HG03159 (cell line): ENCODE data around the gene SSH3.

ENCODE experiments used
- ATAC-seq: cut with Tn5 transposase; IDR thresholded peaks from one replicate; pipeline ENCODE4 v1.9.1; 2021; ENCODE audit warnings: mild to moderate bottlenecking, moderate library complexity; ENCODE audit not compliant: unreplicated experiment

SSH3 gene

GRCh38 chr11:67278939-67279588 lies 24.3 kb upstream of the SSH3 start:
- no peak for ATAC-seq

GRCh38 chr11:67279589-67280340 lies 23.6 kb upstream of the SSH3 start:
- no peak for ATAC-seq

GRCh38 chr11:67280341-67280787 lies 23.0 kb upstream of the SSH3 start:
- no peak for ATAC-seq

GRCh38 chr11:67280788-67281551 lies 22.4 kb upstream of the SSH3 start:
- no peak for ATAC-seq

GRCh38 chr11:67281552-67282150 lies 21.7 kb upstream of the SSH3 start:
- ATAC-seq: no peak

GRCh38 chr11:67282155-67282875 lies 21.0 kb upstream of the SSH3 start:
- ATAC-seq: no peak

GRCh38 chr11:67282876-67283371 lies 20.4 kb upstream of the SSH3 start:
- ATAC-seq: no peak

GRCh38 chr11:67283481-67283963 lies 19.8 kb upstream of the SSH3 start:
- no peak for ATAC-seq

GRCh38 chr11:67284811-67285540 lies 18.4 kb upstream of the SSH3 start:
- no peak for ATAC-seq

GRCh38 chr11:67285541-67286498 lies 17.5 kb upstream of the SSH3 start:
- ATAC-seq: no peak

- ATAC-seq: no peak
These were observed 16.6 kb upstream of the SSH3 start for GRCh38 chr11:67286621-67287333.

- no peak for ATAC-seq
These were observed 15.8 kb upstream of the SSH3 start for GRCh38 chr11:67287355-67288197.

GRCh38 chr11:67288198-67288451 lies 15.2 kb upstream of the SSH3 start:
- no peak for ATAC-seq

- peak; percentile 58 for ATAC-seq
These were observed 14.7 kb upstream of the SSH3 start for GRCh38 chr11:67288452-67289225.

- peak; percentile 42 for ATAC-seq
These were observed 14.1 kb upstream of the SSH3 start, which contains the start of gene ANKRD13D for GRCh38 chr11:67289226-67289650. ANKRD13D (plus strand) TSS chr11:67289303; CDS start chr11:67289461, 158 bp downstream.
